GM18858 (cell line): ENCODE data around the gene CHD5.
"Not testable (repeated sequence)": the region's sequence is repeated elsewhere in the genome, so short reads cannot be mapped to it uniquely, and the experiment has no call there.

Experiments used
- ATAC-seq: cut with Tn5 transposase; IDR thresholded peaks from one replicate; pipeline ENCODE4 v1.9.1; 2021; ENCODE audit not compliant: unreplicated experiment

Gene CHD5

DNA sequence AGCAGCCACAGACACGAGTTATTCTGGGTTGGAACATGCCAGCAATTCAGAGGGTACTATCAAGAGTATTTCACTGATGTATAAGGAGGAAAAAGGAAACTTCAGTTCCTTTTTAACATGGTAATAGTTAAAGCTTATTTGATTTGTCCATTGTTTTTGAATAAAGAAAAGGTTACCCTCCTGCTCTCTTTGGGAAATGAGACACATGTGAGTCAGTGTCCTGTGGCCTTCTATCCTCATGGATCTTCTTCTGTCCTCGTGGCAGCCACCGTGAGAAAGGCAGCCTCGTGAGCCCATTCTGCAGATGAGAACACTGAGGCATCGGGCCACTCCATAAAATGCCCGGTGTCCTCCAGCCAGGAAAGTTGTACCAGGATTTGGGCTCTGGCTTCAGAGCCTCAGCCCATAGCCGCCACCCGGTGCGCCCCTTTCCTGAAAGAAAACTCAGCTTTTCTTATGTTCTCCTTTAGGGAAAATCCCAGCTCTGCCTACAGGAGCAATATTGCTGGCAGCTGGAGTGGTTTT lies 109.6 kb downstream of the CHD5 start:
- ATAC-seq = no peak

DNA sequence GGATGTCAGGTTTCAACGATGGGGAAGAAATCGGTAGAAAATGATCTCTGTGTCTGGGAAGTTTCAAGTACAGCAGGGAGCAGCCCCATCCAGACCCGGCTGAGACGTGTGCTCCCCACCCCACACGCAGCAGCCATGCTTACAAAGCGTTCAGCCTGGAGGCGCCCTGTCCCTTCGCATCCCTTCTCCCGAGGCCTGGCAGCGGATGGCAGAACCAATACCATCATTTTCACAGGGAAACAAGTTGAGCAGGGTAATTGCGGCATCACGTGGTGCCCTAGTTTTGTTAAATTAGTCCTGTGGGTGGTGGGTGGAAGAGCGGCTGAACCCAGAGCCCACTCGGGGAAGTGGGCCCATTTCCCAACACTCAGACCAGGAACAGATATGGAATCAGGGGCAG lies 110.5 kb downstream of the CHD5 start:
- no peak for ATAC-seq

GRCh38 chr1:6068932-6069331 lies 111.2 kb downstream of the CHD5 start:
- no peak for ATAC-seq

- ATAC-seq = no peak
These were observed 112.0 kb downstream of the CHD5 start for GRCh38 chr1:6068073-6068472.

DNA sequence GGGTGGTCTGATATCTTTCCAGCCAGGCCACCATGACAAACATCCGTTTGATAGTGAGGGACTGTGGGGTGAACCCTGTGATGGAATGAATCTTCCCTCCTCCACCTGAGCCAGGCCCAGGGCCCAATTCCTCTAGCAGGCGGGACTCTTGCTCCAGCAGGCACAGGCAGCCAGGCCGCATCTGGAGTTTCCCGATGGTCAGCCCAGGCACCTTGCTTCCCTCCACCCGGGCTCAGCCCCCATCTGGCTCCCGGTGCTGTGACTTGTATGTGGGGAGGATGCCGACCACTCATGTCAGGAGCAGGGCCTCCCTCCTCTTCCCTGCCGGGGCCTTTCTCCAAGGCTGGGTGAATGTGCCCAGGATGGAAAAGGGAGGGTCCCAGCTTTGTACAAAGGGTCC lies 113.4 kb downstream of the CHD5 start:
- ATAC-seq = no peak

- ATAC-seq = no peak
These were observed 114.8 kb downstream of the CHD5 start for GRCh38 chr1:6065093-6065858.

DNA sequence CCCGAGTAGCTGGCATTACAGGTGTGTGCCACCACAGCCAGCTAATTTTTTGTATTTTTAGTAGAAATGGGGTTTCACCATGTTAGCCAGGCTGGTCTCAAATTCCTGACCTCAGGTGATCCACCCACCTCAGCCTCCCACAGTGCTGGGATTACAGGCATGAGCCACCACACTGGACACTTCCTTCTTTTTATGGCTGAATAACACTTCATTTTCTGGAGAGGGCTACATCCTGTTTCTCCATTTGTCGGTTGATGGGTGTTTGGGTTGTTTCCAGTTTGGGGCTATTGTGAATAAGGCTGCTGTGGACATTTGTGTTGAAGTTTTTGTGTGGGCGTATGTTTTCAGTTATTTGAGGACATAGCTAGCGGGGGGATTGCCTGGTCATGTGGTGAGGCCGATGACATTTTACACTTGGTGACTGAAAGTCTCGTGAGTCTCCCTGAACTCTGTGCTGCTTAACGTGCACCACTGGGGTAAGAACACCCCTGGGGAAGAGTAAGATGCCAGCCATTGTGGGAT lies 116.5 kb downstream of the CHD5 start:
- ATAC-seq = not testable (repeated sequence)

DNA sequence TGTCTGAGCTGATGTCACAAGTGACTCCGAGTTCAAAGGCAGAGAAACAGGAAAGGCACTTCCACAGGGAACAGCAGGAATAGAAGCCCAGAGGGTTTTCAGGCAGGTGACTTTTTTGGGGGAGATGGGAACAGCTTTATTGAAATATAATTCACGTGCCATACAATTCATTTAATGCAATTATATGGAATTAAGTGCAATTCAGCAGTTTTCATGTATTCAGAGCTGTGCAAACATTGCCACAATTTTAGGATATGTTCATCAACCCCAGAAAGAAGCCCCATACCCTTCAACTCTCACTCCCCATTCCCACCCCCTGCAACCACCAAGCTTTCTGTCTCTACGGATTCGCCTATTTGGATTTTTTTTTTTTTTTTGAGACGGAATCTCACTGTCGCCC lies 117.5 kb downstream of the CHD5 start:
- ATAC-seq = no peak

GRCh38 chr1:6059866-6060265 lies 120.3 kb downstream of the CHD5 start:
- no peak for ATAC-seq

- ATAC-seq = no peak
These were observed 122.8 kb downstream of the CHD5 start for GRCh38 chr1:6057170-6057845.

- ATAC-seq = no peak
These were observed 123.6 kb downstream of the CHD5 start for GRCh38 chr1:6056572-6056948.

- ATAC-seq = no peak
These were observed 125.5 kb downstream of the CHD5 start for GRCh38 chr1:6054596-6054995.

DNA sequence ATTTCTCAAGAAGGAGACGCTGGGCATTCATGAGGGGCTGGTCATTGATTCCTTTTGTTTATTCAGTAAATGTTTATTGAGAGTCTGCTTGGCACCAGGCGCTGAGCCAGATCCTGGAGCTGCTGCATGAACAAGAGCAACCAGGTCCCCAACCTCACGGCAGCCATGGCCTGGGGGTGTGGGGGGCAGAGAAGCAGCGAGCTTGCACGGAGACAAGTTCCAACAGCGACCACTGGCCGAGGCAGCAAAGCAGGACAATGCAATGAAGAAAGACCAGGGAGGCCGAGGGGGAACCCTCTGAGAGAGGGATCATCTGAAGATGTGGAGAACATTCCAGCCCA lies 126.9 kb downstream of the CHD5 start:
- no peak for ATAC-seq

DNA sequence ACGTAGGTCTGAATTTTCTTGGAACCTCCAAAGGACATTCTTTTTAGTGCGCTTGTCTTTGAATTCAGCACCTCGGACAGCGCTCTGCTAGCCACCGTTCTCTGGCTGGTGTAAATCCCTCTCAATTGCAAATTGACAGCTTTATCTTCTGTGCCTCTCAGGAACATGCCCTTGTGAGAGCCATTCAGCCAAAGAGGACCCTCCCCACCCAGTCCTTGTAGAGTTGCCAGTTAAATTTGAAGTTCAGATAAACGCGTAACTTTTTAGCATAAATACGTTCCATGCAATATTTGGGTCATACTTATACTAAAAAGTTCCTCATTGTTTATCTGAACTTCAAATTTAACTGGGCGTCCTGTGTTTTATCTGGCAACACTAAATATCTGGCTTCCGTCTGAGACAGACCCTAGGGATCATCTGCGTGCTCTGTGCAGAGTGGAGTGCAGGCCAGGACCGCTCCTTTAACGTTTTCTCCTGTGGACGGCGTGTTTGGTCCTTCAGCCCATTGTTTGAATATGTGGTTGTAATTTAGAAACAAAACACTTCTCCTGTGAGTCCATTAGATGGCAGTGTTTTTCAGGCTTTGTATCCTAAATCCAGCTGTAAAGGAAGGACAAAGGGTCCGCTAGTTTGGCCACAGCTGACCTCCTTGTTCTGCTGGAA lies 127.4 kb downstream of the CHD5 start:
- no peak for ATAC-seq
